Measurements from ENCODE around the gene ZCCHC17. TPM values are rescaled to one million over a fixed set of nuclear protein-coding genes. Genes with fewer than 3 reads are reported as not detected.

ZCCHC17 gene
- total RNA-seq, 2 experiments from 2014 or later: 7.3 to 7.6 TPM

DNA sequence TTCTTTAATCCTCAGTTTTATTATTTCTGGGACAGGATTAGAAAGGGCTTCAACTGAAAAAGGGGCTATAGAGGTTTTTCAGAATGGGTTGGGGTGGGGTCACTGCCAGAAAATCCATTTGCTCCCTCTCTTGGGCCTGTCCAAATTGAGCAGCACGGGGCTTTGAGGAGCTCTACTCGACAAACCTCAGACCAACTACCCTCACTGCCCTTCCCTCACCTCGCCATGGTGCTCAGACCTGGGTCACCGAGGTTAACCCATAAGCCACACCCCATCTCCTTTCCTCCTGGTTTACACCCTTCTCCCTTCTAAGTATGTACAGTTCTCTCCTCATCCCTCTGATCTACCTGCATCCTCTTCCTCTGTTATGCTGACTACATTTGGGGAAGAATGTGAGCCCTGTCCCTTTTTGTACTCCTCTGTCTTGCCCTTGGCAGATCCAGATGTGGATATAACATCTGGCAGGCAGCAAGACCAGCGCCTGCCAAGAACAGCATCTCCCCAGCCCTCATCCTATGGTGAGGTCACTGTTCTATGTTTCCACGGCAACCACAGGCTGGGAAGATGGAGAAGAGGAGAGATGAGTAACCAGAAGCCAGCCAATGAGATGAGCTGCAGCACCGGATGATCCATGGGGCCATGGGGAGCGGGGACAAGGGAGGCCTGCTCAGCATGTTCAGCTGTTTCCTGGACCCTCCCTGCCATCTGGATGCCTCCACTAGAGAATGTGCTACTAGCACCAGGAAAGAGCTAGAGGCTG lies 79.7 kb downstream of the ZCCHC17 start:
- Mint-ChIP-seq H3K27ac (no peak overlapping the region), H3K9me3 (no peaks in the 10 kb centered on the region), H3K4me1 (ENCODE audit: low read depth) (peaks cover 8% of the 10 kb centered on the region), H3K4me3 (no peak overlapping the region), H3K36me3 (ENCODE audit: low read depth) (no peaks in the 10 kb centered on the region), H3K27me3 (peaks cover 5% of the 10 kb centered on the region)
- H3K27me3 ChIP-seq (ENCODE audit: control insufficient read depth in 1 of 2, insufficient read depth in 2 of 2, low read length in 2 of 2): peaks cover 4 to 5% of the 10 kb centered on the region in 2 experiments
- ATAC-seq (ENCODE audit: poor library complexity): no peak
- H3K36me3 ChIP-seq (ENCODE audit: insufficient read depth, low read length): no peaks in the 10 kb centered on the region
- DNase-seq: no peak
- H3K27ac ChIP-seq (ENCODE audit: low read depth in 1 of 2, low read length in 2 of 2): no peak overlapping the region
- peaks cover 15% of the 10 kb centered on the region for H3K4me1 ChIP-seq (ENCODE audit: insufficient read depth, low read length)
- CTCF ChIA-PET: no interaction called here
- no peak overlapping the region for H3K4me3 ChIP-seq (ENCODE audit: low read length)
- TF ChIP-seq, protein P1, sequence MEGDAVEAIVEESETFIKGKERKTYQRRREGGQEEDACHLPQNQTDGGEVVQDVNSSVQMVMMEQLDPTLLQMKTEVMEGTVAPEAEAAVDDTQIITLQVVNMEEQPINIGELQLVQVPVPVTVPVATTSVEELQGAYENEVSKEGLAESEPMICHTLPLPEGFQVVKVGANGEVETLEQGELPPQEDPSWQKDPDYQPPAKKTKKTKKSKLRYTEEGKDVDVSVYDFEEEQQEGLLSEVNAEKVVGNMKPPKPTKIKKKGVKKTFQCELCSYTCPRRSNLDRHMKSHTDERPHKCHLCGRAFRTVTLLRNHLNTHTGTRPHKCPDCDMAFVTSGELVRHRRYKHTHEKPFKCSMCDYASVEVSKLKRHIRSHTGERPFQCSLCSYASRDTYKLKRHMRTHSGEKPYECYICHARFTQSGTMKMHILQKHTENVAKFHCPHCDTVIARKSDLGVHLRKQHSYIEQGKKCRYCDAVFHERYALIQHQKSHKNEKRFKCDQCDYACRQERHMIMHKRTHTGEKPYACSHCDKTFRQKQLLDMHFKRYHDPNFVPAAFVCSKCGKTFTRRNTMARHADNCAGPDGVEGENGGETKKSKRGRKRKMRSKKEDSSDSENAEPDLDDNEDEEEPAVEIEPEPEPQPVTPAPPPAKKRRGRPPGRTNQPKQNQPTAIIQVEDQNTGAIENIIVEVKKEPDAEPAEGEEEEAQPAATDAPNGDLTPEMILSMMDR (IDR thresholded peaks at IDR 0.05): no peak
- intact Hi-C loops (cut with DNase I, micrococcal nuclease): no loop called here
- no peaks in the 10 kb centered on the region for H3K9me3 ChIP-seq (ENCODE audit: control insufficient read depth in 1 of 2, insufficient read depth in 1 of 2, low read length in 2 of 2)
- POLR2A ChIA-PET: no interaction called here

DNA sequence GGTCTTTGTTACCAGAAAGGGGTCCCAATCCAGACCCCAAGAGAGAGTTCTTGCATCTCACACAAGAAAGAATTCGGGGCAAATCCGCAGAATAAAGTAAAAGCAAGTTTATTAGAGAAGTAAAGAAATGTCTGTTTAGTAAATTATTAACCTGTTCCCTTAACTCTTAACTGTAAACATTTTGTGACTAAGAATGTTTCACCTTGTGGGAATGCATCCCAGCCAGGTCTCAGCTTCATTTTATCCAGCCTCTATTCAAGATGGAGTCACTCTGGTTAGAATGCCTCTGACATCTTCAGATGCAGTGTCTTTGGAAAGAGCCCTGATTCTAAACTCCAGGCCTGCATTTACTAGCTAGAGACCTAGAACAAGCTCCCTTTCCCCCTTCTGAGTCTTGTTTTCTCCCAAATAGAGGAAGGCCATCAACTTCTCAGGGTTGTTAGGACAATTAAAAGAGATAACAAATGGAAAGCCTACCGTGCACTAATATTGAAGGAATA lies 80.6 kb downstream of the ZCCHC17 start:
- no peaks in the 10 kb centered on the region for H3K36me3 ChIP-seq (ENCODE audit: insufficient read depth, low read length)
- H3K27ac ChIP-seq (ENCODE audit: low read depth in 1 of 2, low read length in 2 of 2): no peak overlapping the region
- Mint-ChIP-seq H3K4me1 (ENCODE audit: low read depth) (peaks cover 8% of the 10 kb centered on the region), H3K27ac (no peak overlapping the region), H3K4me3 (no peak overlapping the region), H3K36me3 (ENCODE audit: low read depth) (no peaks in the 10 kb centered on the region), H3K27me3 (peaks cover 6% of the 10 kb centered on the region), H3K9me3 (no peaks in the 10 kb centered on the region)
- H3K9me3 ChIP-seq (ENCODE audit: control insufficient read depth in 1 of 2, insufficient read depth in 1 of 2, low read length in 2 of 2): no peaks in the 10 kb centered on the region
- CTCF ChIA-PET: interaction anchor here (0.6 kb wide), 1 partner anchor 17 kb away, joined by 3 read pairs; no protein-coding TSS in a partner anchor
- POLR2A ChIA-PET: no interaction called here
- H3K27me3 ChIP-seq (ENCODE audit: control insufficient read depth in 1 of 2, insufficient read depth in 2 of 2, low read length in 2 of 2): peaks cover 4 to 5% of the 10 kb centered on the region in 2 experiments
- ATAC-seq (ENCODE audit: poor library complexity) (no peak), DNase-seq (no peak)
- H3K4me1 ChIP-seq (ENCODE audit: insufficient read depth, low read length): peaks cover 15% of the 10 kb centered on the region
- intact Hi-C loops (cut with DNase I, micrococcal nuclease): no loop called here
- H3K4me3 ChIP-seq (ENCODE audit: low read length): no peak overlapping the region
- TF ChIP-seq, protein P1 (IDR thresholded peaks at IDR 0.05): no peak

DNA sequence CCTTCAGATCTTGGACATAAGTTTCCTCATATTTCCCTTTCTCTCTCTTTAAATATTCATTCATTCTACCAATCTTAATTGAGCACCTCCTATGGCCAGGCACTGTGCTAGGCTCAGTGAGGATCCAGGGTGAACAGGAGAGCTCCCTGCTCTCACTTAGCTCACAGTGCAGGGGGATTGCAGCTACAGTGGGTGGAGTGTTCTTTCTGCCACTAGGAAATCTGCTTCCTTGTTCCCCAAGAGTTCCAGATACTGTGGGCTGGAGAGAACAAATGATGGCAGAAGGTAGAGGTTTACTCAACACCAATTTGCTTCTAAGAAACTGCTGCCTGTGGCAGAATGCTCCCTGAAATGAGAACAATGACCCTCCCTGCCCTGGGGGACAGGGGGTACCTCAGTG lies 81.2 kb downstream of the ZCCHC17 start:
- Mint-ChIP-seq H3K4me1 (ENCODE audit: low read depth) (peaks cover 8% of the 10 kb centered on the region), H3K4me3 (no peak overlapping the region), H3K27ac (no peak overlapping the region), H3K36me3 (ENCODE audit: low read depth) (no peaks in the 10 kb centered on the region), H3K27me3 (peaks cover 10% of the 10 kb centered on the region), H3K9me3 (no peaks in the 10 kb centered on the region)
- POLR2A ChIA-PET: no interaction called here
- no peak overlapping the region for H3K27ac ChIP-seq (ENCODE audit: low read depth in 1 of 2, low read length in 2 of 2)
- H3K9me3 ChIP-seq (ENCODE audit: control insufficient read depth in 1 of 2, insufficient read depth in 1 of 2, low read length in 2 of 2): no peaks in the 10 kb centered on the region
- DNase-seq: no peak
- intact Hi-C loops (cut with DNase I, micrococcal nuclease): no loop called here
- H3K27me3 ChIP-seq (ENCODE audit: control insufficient read depth in 1 of 2, insufficient read depth in 2 of 2, low read length in 2 of 2): peaks cover 4 to 5% of the 10 kb centered on the region in 2 experiments
- TF ChIP-seq, protein P1 (IDR thresholded peaks at IDR 0.05): no peak
- H3K4me3 ChIP-seq (ENCODE audit: low read length): no peak overlapping the region
- ATAC-seq (ENCODE audit: poor library complexity): no peak
- CTCF ChIA-PET: no interaction called here
- no peaks in the 10 kb centered on the region for H3K36me3 ChIP-seq (ENCODE audit: insufficient read depth, low read length)
- peaks cover 11% of the 10 kb centered on the region for H3K4me1 ChIP-seq (ENCODE audit: insufficient read depth, low read length)

Data from CD4-positive, alpha-beta T cell (primary cell).